ENCODE data around the gene AGRN.
"Not testable (repeated sequence)": the region's sequence is repeated elsewhere in the genome, so short reads cannot be mapped to it uniquely, and the experiment has no call there.

Gene AGRN

GRCh38 chr1:1001057-1001783, 18.7 kb upstream of the AGRN start:
- DNase-seq: no peak

GRCh38 chr1:1003618-1004419, 16.1 kb upstream of the AGRN start:
- no peak for DNase-seq

- no peak for DNase-seq
Observed at GRCh38 chr1:1004420-1004779, 15.5 kb upstream of the AGRN start.

GRCh38 chr1:1004780-1005697, 14.9 kb upstream of the AGRN start:
- no peak for DNase-seq

- DNase-seq: no peak
Observed at GRCh38 chr1:1005774-1006304, 14.1 kb upstream of the AGRN start.

GRCh38 chr1:1006305-1007159, 13.4 kb upstream of the AGRN start:
- no peak for DNase-seq

- DNase-seq: not testable (repeated sequence)
Observed at GRCh38 chr1:1010131-1010530, 9.8 kb upstream of the AGRN start.

- DNase-seq: no peak
Observed at GRCh38 chr1:1011396-1011949, 8.4 kb upstream of the AGRN start.

GRCh38 chr1:1012736-1013104, 7.2 kb upstream of the AGRN start:
- not testable (repeated sequence) for DNase-seq

- peak; percentile 38 for DNase-seq
Observed at GRCh38 chr1:1013105-1013921, 6.6 kb upstream of the AGRN start, which contains the start of gene ISG15. ISG15 (plus strand) TSS chr1:1013497; CDS start chr1:1013574, 77 bp downstream.

- DNase-seq: no peak
Observed at GRCh38 chr1:1013922-1014648, 5.8 kb upstream of the AGRN start.

- DNase-seq: peak; percentile 41
Observed at GRCh38 chr1:1014799-1015681, 4.9 kb upstream of the AGRN start.

- DNase-seq: not testable (repeated sequence)
Observed at GRCh38 chr1:1017397-1018320, 2.3 kb upstream of the AGRN start.

GRCh38 chr1:1018321-1018685, 1.6 kb upstream of the AGRN start:
- DNase-seq: not testable (repeated sequence)

GRCh38 chr1:1019122-1019999, 559 bp upstream of the AGRN start:
- DNase-seq: peak; percentile 77

GRCh38 chr1:1020415-1021009, 592 bp downstream of the AGRN start:
- no peak for DNase-seq
